HepG2 (cell line): ENCODE data around the gene SPRR3. TPM values are rescaled to one million over a fixed set of nuclear protein-coding genes. Genes with fewer than 3 reads are reported as not detected.

Source experiments
- ATAC-seq: fragments of 200-7000 bp; cut with Tn5 transposase; 3 replicates; pipeline ENCODE4 v1.9.1; 2020; ENCODE audit warnings: mild to moderate bottlenecking, moderate library complexity
- BruUV-seq: library from RNA; stranded (reverse); fragments of 400-500 nt; replicated peaks from 2 replicates; lab custom pipeline; 2021; lab: Mats Ljungman, UMichigan
- CTCF ChIA-PET: fragments of 300-600 bp; formaldehyde crosslinking; extraction: SDS; loops from one replicate; lab custom pipeline; 2021; ENCODE audit warnings: low total read pairs, inconsistent platforms, low intra/inter-chr PET ratio; lab: Yijun Ruan, JAX
- POLR2A ChIA-PET: fragments of 350-600 bp; sonication (Branson Sonifier 250); formaldehyde crosslinking; loops from one replicate; lab custom pipeline; 2020; ENCODE audit warnings: antibody characterized with exemption, inconsistent platforms; lab: Yijun Ruan, JAX
- DNase-seq: peaks from one replicate; pipeline ENCODE4 v3.0.0-alpha.2; 2015; ENCODE audit warnings: low spot score
- FAIRE-seq: peaks from 3 replicates; lab custom pipeline; 2011; peaks lifted over from hg19 to GRCh38; lab: Jason Lieb, UNC
- H2AFZ ChIP-seq: one replicate; pipeline ENCODE4 v1.6.1; 2011; ENCODE audit warnings: low read length, inconsistent platforms
- H3K27ac ChIP-seq: fragments of 300-600 bp; 3 replicates; pipeline ENCODE4 v1.8.0; 2011; ENCODE audit warnings: mixed run types, mild to moderate bottlenecking, mixed read lengths, low read length, inconsistent platforms; ENCODE audit not compliant: insufficient read depth; ENCODE audit errors: extremely low read length
- H3K27me3 ChIP-seq, 2 experiments: fragments of 200-600 bp in 1 of 2; 2 replicates in 1 of 2; 3 replicates in 1 of 2; pipeline versions ENCODE4 v1.6.0 to v1.8.0; 2011; ENCODE audit warnings: low read length in 2 of 2, mild to moderate bottlenecking in 2 of 2, moderate library complexity in 2 of 2, inconsistent platforms in 1 of 2; ENCODE audit not compliant: insufficient read depth in 2 of 2, control insufficient read depth in 1 of 2
- H3K36me3 ChIP-seq, 2 experiments: fragments of 200-600 bp in 1 of 2; replicated peaks in 1 of 2; 2 replicates in 1 of 2; 3 replicates in 1 of 2; pipeline versions ENCODE4 v1.5.1 to v1.8.0; 2011; ENCODE audit warnings: low read length in 2 of 2, inconsistent platforms in 1 of 2; ENCODE audit not compliant: insufficient read depth in 2 of 2, control insufficient read depth in 1 of 2
- H3K4me1 ChIP-seq: 2 replicates; pipeline ENCODE4 v1.5.1; 2012; ENCODE audit warnings: low read length, inconsistent platforms; ENCODE audit not compliant: insufficient read depth
- H3K4me2 ChIP-seq: 2 replicates; pipeline ENCODE4 v1.6.0; 2011; ENCODE audit warnings: low read depth, low read length, inconsistent platforms
- H3K4me3 ChIP-seq, 3 experiments: fragments of 200-600 bp in 1 of 3; sonication (generic), shearing (Covaris generic) in 1 of 3; replicated peaks in 1 of 3; 2 replicates each; pipeline ENCODE4 v1.5.1; 2011 to 2016; ENCODE audit warnings: low read length in 3 of 3, inconsistent platforms in 2 of 3, low read depth in 2 of 3, mild to moderate bottlenecking in 2 of 3, control low read depth in 1 of 3, mixed read lengths in 1 of 3; ENCODE audit not compliant: insufficient read depth in 1 of 3
- H3K79me2 ChIP-seq: one replicate; pipeline ENCODE4 v1.6.1; 2011; ENCODE audit warnings: low read length, inconsistent platforms; ENCODE audit not compliant: insufficient read depth
- H3K9ac ChIP-seq: 2 replicates; pipeline ENCODE4 v1.6.0; 2011; ENCODE audit warnings: mild to moderate bottlenecking, low read depth, low read length, inconsistent platforms; ENCODE audit not compliant: insufficient read depth
- H3K9me3 ChIP-seq: 2 replicates; pipeline ENCODE4 v1.5.1; 2012; ENCODE audit warnings: mild to moderate bottlenecking, low read length
- H4K20me1 ChIP-seq: 2 replicates; pipeline ENCODE4 v1.6.0; 2011; ENCODE audit warnings: inconsistent platforms, mild to moderate bottlenecking, low read length, moderate library complexity; ENCODE audit not compliant: insufficient read depth
- BCL6 ChIP-seq: IDR thresholded peaks from 2 replicates; pipeline ENCODE4 v1.6.1; 2016; ENCODE audit warnings: missing genetic modification reagents, missing compliant biosample characterization
- CENPT ChIP-seq: sonication (generic); formaldehyde crosslinking; IDR thresholded peaks from 2 replicates; pipeline ENCODE4 v1.8.0; 2022; ENCODE audit warnings: low read depth, mild to moderate bottlenecking, moderate library complexity, missing genetic modification reagents
- CERS6 ChIP-seq: sonication (generic); formaldehyde crosslinking; IDR thresholded peaks from 2 replicates; pipeline ENCODE4 v1.5.0; 2020; ENCODE audit warnings: missing genetic modification reagents
- EHMT2 ChIP-seq: fragments of 200-600 bp; sonication (generic); IDR thresholded peaks from 2 replicates; pipeline ENCODE4 v1.7.0; 2017; ENCODE audit warnings: antibody characterized with exemption, low read depth, low read length, borderline replicate concordance
- HNF4G ChIP-seq, 2 experiments: sonication (generic) in 1 of 2; formaldehyde crosslinking in 1 of 2; IDR thresholded peaks; 2 replicates each; pipeline versions ENCODE4 v1.4.0 to v1.6.1; 2011 to 2020; ENCODE audit warnings: borderline replicate concordance in 2 of 2, low read depth in 2 of 2, mild to moderate bottlenecking in 2 of 2, low read length in 1 of 2, missing genetic modification reagents in 1 of 2, moderate library complexity in 1 of 2
- MTA3 ChIP-seq: sonication (generic); formaldehyde crosslinking; IDR thresholded peaks from 2 replicates; pipeline ENCODE4 v1.4.0; 2020; ENCODE audit warnings: missing genetic modification reagents
- NFKB2 ChIP-seq: sonication (generic); formaldehyde crosslinking; IDR thresholded peaks from 2 replicates; pipeline ENCODE4 v1.4.0; 2020; ENCODE audit warnings: missing genetic modification reagents, borderline replicate concordance
- RBM22 ChIP-seq: fragments of 200-400 bp; formaldehyde crosslinking; optimal IDR thresholded peaks from 2 replicates; pipeline ENCODE3; 2017; ENCODE audit warnings: mild to moderate bottlenecking, low read length, moderate library complexity
- SMC3 ChIP-seq: IDR thresholded peaks from 2 replicates; pipeline ENCODE4 v1.6.1; 2011; ENCODE audit warnings: low read length, improper control_type of control experiment
- SP140L ChIP-seq: sonication (generic); formaldehyde crosslinking; IDR thresholded peaks from 2 replicates; pipeline ENCODE4 v1.4.0; 2020; ENCODE audit warnings: missing genetic modification reagents, borderline replicate concordance
- ZNF136 ChIP-seq: sonication (generic); formaldehyde crosslinking; IDR thresholded peaks from 2 replicates; pipeline ENCODE4 v1.8.1; 2022; ENCODE audit warnings: low read depth, mild to moderate bottlenecking, moderate library complexity, missing genetic modification reagents
- ZNF296 ChIP-seq: sonication (generic); formaldehyde crosslinking; conservative IDR thresholded peaks from 2 replicates; pipeline ENCODE4 v1.5.0; 2020; ENCODE audit warnings: mild to moderate bottlenecking, missing genetic modification reagents
- WGBS: methylation state at CpG from one replicate; pipeline ENCODE4 v1.1.6; 2017; ENCODE audit warnings: low lambda C conversion rate; 5-methylcytosine and 5-hydroxymethylcytosine counted together
- in situ Hi-C: cut with HindIII; loops from 2 replicates; pipeline ENCODE4 v1.10.0; 2017; ENCODE audit warnings: low pct_unique_long_range_greater_than_20kb; ENCODE audit not compliant: extremely low pct_ligation_motif_present
- intact Hi-C: fragments of 100-400 bp; cut with micrococcal nuclease; formaldehyde crosslinking; loops from one replicate; pipeline ENCODE4 v1.10.0; 2022; ENCODE audit not compliant: unreplicated experiment
- polyA plus RNA-seq, 8 experiments: library from polyadenylated mRNA; depleted of rRNA in 3 of 8; stranded (reverse) in 7 of 8; unstranded in 1 of 8; fragments of >200 nt; fragmentation: Illumina TruSeq in 4 of 8; extraction: Trizol in 4 of 8; gene quantifications; 2 replicates each; pipeline versions ENCODE4 v1.2.1 to v1.2.3, GENCODE V29; 2011 to 2016; ENCODE audit warnings: low read depth in 4 of 8, missing spikeins in 1 of 8, mixed read lengths in 1 of 8; ENCODE audit not compliant: insufficient read depth in 1 of 8
- total RNA-seq, 5 experiments: library from RNA; depleted of rRNA; stranded (reverse); fragments of >200 nt; fragmentation: Illumina TruSeq; extraction: Trizol; gene quantifications; 2 replicates each; pipeline ENCODE4 v1.2.3, GENCODE V29; 2016; ENCODE audit warnings: low read depth in 1 of 5
- TF ChIP-seq, protein P1 (sequence below): sonication (generic); formaldehyde crosslinking; IDR thresholded peaks from 2 replicates; pipeline ENCODE4 v1.4.0; 2020; ENCODE audit warnings: missing genetic modification reagents, borderline replicate concordance

Gene SPRR3
- total and polyA plus RNA-seq, 2 of the 13 experiments (the other 11 are each of a cell fraction or from before 2014, with no cell fraction given), result not detected

DNA sequence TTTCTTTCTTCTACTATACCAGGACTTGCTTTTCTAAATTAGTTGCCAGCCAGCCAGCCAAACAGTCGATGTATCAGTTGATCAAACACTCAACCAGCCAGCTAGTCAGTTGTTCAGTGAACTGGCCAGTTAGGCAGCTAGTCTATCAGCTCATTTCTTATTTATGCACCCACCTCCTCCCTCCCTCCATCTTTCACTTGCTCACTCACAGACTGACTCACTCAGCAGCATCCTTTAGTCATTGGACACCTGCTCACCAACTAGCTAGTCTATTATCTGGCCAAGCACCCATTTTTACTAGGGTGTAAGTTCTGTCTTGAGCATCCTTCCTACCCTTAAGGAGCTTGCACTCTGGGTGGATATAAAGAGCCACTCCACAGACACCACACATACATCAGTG, 37.0 kb upstream of the SPRR3 start:
- in situ Hi-C loops, result no loop called here
- no peak overlapping the region for H3K4me2 ChIP-seq
- no peaks in the 10 kb centered on the region for H3K4me1 ChIP-seq
- H3K27me3 ChIP-seq, result peaks cover 0 to 10% of the 10 kb centered on the region in 2 experiments; a peak in 1 of 5 replicates
- no peak for FAIRE-seq
- H3K9me3 ChIP-seq, result no peaks in the 10 kb centered on the region
- POLR2A ChIA-PET, result no interaction called here
- DNase-seq, result no peak
- TF ChIP-seq ZNF296 (CRISPR knock-in tag) (no peak), BCL6 (CRISPR knock-in tag) (no peak), ZNF136 (CRISPR knock-in tag) (no peak), NFKB2 (CRISPR knock-in tag) (no peak), EHMT2 (no peak), RBM22 (no peak)
- H3K9ac ChIP-seq, result no peak overlapping the region
- H3K27ac ChIP-seq, result no peak overlapping the region
- 0% methylated on average over 1 of the region's 1 CpG for WGBS
- H4K20me1 ChIP-seq, result no peaks in the 10 kb centered on the region
- H3K36me3 ChIP-seq, result no peaks in the 10 kb centered on the region
- H3K79me2 ChIP-seq, result no peaks in the 10 kb centered on the region
- ATAC-seq, result no peak
- BruUV-seq, result no TSS peak
- H2AFZ ChIP-seq, result no peak overlapping the region
- no peak overlapping the region for H3K4me3 ChIP-seq
- intact Hi-C loops, result no loop called here
- CTCF ChIA-PET, result no interaction called here

DNA sequence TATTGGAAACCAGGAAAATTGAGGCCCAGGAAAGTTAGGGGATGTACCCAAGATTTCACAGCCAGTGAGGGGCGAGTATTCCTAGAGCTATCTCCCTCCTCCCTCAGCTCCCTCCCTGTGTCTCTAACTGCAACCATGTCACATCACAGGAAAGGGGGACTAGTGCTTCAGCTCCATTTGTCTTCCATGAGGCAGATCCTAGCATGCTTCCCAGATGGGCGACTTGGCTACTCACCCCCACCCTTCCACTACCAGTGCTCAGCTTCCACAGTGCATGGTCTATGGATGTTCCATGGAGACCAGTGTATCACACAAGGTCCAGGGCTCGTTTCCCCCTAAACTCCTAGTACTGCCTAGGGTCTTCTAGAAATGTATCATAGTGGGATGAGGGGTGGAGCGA, 35.7 kb upstream of the SPRR3 start:
- Histone ChIP-seq H3K9ac (no peak overlapping the region), H3K27me3 (no peaks in the 10 kb centered on the region; a peak in 1 of 5 replicates), H3K4me2 (no peak overlapping the region), H2AFZ (no peak overlapping the region), H3K27ac (no peak overlapping the region), H3K9me3 (no peaks in the 10 kb centered on the region), H3K4me3 (no peak overlapping the region), H3K36me3 (no peaks in the 10 kb centered on the region), H3K4me1 (no peaks in the 10 kb centered on the region), H4K20me1 (no peaks in the 10 kb centered on the region), H3K79me2 (no peaks in the 10 kb centered on the region)
- intact Hi-C loops, result no loop called here
- ChIA-PET POLR2A (no interaction called here), CTCF (no interaction called here)
- in situ Hi-C loops, result no loop called here
- FAIRE-seq, result no peak
- TF ChIP-seq MTA3 (CRISPR knock-in tag) (no peak), HNF4G (IDR thresholded peaks at IDR 0.05; ENCODE audit: borderline replicate concordance, low read depth, low read length) (no peak), HNF4G (CRISPR knock-in tag; IDR thresholded peaks at IDR 0.05; ENCODE audit: borderline replicate concordance, low read depth) (no peak), SP140L (CRISPR knock-in tag) (no peak), CENPT (no peak), CERS6 (CRISPR knock-in tag) (no peak), SMC3 (no peak)
- TF ChIP-seq, protein P1, sequence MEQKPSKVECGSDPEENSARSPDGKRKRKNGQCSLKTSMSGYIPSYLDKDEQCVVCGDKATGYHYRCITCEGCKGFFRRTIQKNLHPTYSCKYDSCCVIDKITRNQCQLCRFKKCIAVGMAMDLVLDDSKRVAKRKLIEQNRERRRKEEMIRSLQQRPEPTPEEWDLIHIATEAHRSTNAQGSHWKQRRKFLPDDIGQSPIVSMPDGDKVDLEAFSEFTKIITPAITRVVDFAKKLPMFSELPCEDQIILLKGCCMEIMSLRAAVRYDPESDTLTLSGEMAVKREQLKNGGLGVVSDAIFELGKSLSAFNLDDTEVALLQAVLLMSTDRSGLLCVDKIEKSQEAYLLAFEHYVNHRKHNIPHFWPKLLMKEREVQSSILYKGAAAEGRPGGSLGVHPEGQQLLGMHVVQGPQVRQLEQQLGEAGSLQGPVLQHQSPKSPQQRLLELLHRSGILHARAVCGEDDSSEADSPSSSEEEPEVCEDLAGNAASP (CRISPR knock-in tag), result no peak
- BruUV-seq, result no TSS peak
- no peak for ATAC-seq
- 1% methylated on average over 4 of the region's 4 CpGs for WGBS
- DNase-seq, result no peak
